ENCODE data around the gene DHRS4L2.
"Not testable (repeated sequence)": the region's sequence is repeated elsewhere in the genome, so short reads cannot be mapped to it uniquely, and the experiment has no call there.

GRCh38 chr14:24031331-24031730, 42.6 kb downstream of the DHRS4L2 start:
- TF ChIP-seq CTCF (IDR thresholded peaks at IDR 0.05; ENCODE audit: insufficient read depth, low read depth, low read length); EZH2 (IDR thresholded peaks at IDR 0.05; ENCODE audit: insufficient read depth, low read length): not testable (repeated sequence)
